Measurements from ENCODE around the gene KCTD8.

KCTD8 gene

DNA sequence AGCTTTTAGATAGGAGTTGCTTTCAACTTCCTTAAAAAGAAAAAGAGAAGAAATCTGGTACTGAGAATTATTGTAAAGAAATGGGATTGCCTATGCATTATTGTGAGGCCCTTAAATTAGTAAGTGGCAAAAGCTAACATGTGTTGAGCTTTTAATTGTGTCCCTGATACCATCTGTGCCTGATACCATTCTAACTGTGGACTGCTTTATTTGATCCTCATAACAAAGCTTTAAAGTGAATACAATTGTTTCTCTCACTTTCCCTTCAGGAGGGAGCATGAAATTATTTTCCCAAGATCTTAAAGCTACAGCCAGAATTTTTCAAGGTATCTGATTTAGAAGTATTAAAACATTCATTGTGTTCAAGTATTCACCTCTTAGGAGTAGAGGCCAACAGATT, 9.9 kb downstream of the KCTD8 start:
- H3K4me1 ChIP-seq (ENCODE audit: control insufficient read depth in 5 of 5, insufficient read depth in 5 of 5, low read length in 5 of 5), result peaks cover 0 to 3% (median 0%) of the 10 kb centered on the region in 5 donors
- no peaks in the 10 kb centered on the region for H3K36me3 ChIP-seq (ENCODE audit: control insufficient read depth in 5 of 5, insufficient read depth in 5 of 5, low read length in 5 of 5)
- H3K9me3 ChIP-seq (ENCODE audit: control insufficient read depth in 5 of 5, low read length in 5 of 5), result no peaks in the 10 kb centered on the region
- H3K27ac ChIP-seq (ENCODE audit: low read depth, low read length), result no peak overlapping the region
- H3K9ac ChIP-seq (ENCODE audit: low read length in 5 of 5), result no peak overlapping the region
- peaks cover 0 to 2% (median 0%) of the 10 kb centered on the region in 5 donors for H3K27me3 ChIP-seq (ENCODE audit: control insufficient read depth in 5 of 5, insufficient read depth in 4 of 5, low read length in 5 of 5)
- H3K4me3 ChIP-seq (ENCODE audit: low read depth in 1 of 5, low read length in 5 of 5), result no peak overlapping the region

DNA sequence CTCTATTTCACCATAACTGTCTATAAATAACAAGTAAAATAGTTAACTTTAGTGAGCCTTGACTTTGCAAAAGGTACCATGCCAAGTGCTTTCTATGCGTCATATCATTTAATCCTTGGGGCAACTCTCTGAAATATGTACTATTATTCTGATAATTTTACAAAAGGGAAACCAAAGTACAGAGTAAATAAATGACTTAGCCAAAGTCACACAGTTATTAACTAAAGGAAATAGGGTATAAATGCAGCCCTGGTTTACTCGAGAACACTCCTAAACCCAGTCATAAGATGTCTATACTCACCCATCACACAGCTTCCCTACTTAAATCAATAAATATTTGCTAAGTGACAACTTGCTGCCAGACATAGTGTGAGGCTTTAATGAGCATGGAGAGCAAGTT, 14.4 kb downstream of the KCTD8 start:
- H3K36me3 ChIP-seq (ENCODE audit: control insufficient read depth in 5 of 5, insufficient read depth in 5 of 5, low read length in 5 of 5), result no peaks in the 10 kb centered on the region
- H3K27me3 ChIP-seq (ENCODE audit: control insufficient read depth in 5 of 5, insufficient read depth in 4 of 5, low read length in 5 of 5), result no peaks in the 10 kb centered on the region
- H3K4me1 ChIP-seq (ENCODE audit: control insufficient read depth in 5 of 5, insufficient read depth in 5 of 5, low read length in 5 of 5), result peaks cover 0 to 3% (median 0%) of the 10 kb centered on the region in 5 donors
- no peak overlapping the region for H3K4me3 ChIP-seq (ENCODE audit: low read depth in 1 of 5, low read length in 5 of 5)
- no peaks in the 10 kb centered on the region for H3K9me3 ChIP-seq (ENCODE audit: control insufficient read depth in 5 of 5, low read length in 5 of 5)
- H3K9ac ChIP-seq (ENCODE audit: low read length in 5 of 5), result no peak overlapping the region
- no peak overlapping the region for H3K27ac ChIP-seq (ENCODE audit: low read depth, low read length)

DNA sequence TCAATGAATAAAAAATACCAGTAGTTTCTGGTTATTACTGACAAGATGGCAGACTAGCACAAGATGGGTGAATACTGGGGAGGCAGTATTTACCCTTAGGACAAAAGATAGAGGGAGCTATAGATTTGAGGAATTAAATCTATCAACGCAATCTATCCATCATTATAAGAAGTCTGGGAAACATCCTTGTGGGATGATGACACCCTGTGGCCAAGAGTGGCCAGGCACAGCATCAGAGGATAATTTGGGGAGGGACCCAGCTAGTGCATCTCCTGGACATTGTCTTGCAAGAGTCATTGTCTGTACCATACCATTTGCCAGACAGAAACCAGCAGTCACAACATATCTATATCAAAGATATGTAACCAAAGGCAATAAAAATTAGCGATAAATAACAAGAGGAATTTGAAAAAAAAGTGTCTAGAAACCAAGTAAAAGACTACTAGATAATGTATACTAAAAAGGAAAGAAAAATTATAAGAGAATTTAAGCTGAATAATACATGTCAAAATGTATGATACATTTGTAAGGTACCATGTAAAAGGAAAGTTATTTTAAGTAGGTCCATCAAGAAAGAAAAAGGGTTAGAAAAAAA, 22.9 kb downstream of the KCTD8 start:
- Histone ChIP-seq H3K27me3 (ENCODE audit: control insufficient read depth in 5 of 5, insufficient read depth in 4 of 5, low read length in 5 of 5) (no peaks in the 10 kb centered on the region), H3K27ac (ENCODE audit: low read depth, low read length) (no peak overlapping the region), H3K9me3 (ENCODE audit: control insufficient read depth in 5 of 5, low read length in 5 of 5) (no peaks in the 10 kb centered on the region), H3K9ac (ENCODE audit: low read length in 5 of 5) (no peak overlapping the region), H3K4me3 (ENCODE audit: low read depth in 1 of 5, low read length in 5 of 5) (no peak overlapping the region), H3K36me3 (ENCODE audit: control insufficient read depth in 5 of 5, insufficient read depth in 5 of 5, low read length in 5 of 5) (no peaks in the 10 kb centered on the region), H3K4me1 (ENCODE audit: control insufficient read depth in 5 of 5, insufficient read depth in 5 of 5, low read length in 5 of 5) (no peaks in the 10 kb centered on the region)

DNA sequence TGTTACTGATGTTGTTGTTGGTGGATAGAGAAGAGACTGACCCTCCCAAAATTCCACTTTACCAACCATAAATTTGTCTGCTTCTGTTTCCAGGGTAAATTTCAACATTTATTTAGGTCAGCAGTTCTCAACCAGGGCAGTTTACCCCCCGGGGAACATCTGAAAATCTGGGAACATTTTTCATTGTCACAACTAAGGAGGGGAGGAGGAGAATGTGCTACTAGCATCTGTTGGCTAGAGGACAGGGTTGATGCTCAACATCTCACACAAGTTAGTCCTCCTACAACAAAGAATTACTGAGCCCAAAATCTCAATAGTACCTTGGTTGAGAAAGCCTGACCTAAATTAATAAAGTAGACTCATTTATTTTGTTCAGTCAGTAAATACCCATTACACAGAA, 25.7 kb downstream of the KCTD8 start:
- H3K4me1 ChIP-seq (ENCODE audit: control insufficient read depth in 5 of 5, insufficient read depth in 5 of 5, low read length in 5 of 5), result no peaks in the 10 kb centered on the region
- no peak overlapping the region for H3K9ac ChIP-seq (ENCODE audit: low read length in 5 of 5)
- no peaks in the 10 kb centered on the region for H3K27me3 ChIP-seq (ENCODE audit: control insufficient read depth in 5 of 5, insufficient read depth in 4 of 5, low read length in 5 of 5)
- H3K4me3 ChIP-seq (ENCODE audit: low read depth in 1 of 5, low read length in 5 of 5), result no peak overlapping the region
- no peak overlapping the region for H3K27ac ChIP-seq (ENCODE audit: low read depth, low read length)
- H3K36me3 ChIP-seq (ENCODE audit: control insufficient read depth in 5 of 5, insufficient read depth in 5 of 5, low read length in 5 of 5), result no peaks in the 10 kb centered on the region
- no peaks in the 10 kb centered on the region for H3K9me3 ChIP-seq (ENCODE audit: control insufficient read depth in 5 of 5, low read length in 5 of 5)

DNA sequence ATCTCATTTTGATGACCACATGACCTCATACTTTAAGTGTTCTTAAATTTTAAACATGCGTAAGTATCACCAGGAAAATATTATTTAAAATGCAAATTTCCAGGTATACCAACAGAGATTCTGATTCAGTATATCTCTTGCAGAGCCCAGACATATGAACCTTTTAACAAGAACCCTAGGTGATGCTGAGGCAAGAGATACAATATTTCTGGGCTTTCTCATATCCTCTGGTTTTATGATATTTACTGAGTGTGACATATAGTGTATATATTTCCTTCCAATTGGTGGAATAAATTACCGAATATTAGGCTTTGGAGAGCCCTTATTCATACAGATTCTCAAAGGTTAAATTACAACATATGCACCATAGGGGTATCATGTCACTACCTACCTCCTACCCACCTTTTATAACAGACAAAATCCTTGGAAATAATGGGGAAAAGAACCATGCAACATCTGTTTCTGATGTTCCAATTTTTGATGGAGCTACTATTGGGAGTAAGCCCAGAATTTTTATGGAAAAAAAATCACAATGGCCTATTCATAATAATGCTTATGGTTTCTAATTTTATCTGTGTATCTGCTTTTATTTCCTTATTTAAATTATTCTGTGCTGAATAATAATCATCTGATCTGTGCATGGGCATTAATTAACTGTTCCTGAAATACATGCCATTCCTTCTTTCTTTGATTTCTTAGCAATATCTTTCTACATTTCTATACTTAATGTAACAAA, 27.1 kb downstream of the KCTD8 start:
- no peaks in the 10 kb centered on the region for H3K27me3 ChIP-seq (ENCODE audit: control insufficient read depth in 5 of 5, insufficient read depth in 4 of 5, low read length in 5 of 5)
- H3K4me3 ChIP-seq (ENCODE audit: low read depth in 1 of 5, low read length in 5 of 5), result no peak overlapping the region
- no peaks in the 10 kb centered on the region for H3K9me3 ChIP-seq (ENCODE audit: control insufficient read depth in 5 of 5, low read length in 5 of 5)
- H3K9ac ChIP-seq (ENCODE audit: low read length in 5 of 5), result no peak overlapping the region
- H3K4me1 ChIP-seq (ENCODE audit: control insufficient read depth in 5 of 5, insufficient read depth in 5 of 5, low read length in 5 of 5), result no peaks in the 10 kb centered on the region
- H3K27ac ChIP-seq (ENCODE audit: low read depth, low read length), result no peak overlapping the region
- no peaks in the 10 kb centered on the region for H3K36me3 ChIP-seq (ENCODE audit: control insufficient read depth in 5 of 5, insufficient read depth in 5 of 5, low read length in 5 of 5)

DNA sequence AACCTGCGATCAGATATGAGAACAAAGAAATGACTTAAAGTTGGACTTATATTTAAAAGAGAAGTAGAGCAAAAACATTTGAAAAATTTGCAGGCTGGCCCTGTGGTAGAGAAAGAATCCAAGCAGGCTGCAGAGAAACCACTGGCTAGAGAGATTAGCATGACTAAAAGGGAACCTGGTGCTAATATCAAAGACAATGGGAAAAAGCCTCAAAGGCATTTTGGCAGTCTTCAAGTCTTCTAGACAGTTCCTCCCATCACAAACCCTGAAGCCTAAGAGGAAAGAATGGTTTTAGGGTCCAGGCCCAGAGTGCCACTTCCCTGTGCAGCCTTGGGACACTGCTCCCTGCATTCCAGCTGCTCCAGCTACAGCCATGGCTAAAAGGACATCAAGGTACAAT, 33.4 kb downstream of the KCTD8 start:
- H3K4me1 ChIP-seq (ENCODE audit: control insufficient read depth in 5 of 5, insufficient read depth in 5 of 5, low read length in 5 of 5), result no peaks in the 10 kb centered on the region
- H3K9ac ChIP-seq (ENCODE audit: low read length in 5 of 5), result no peak overlapping the region
- no peaks in the 10 kb centered on the region for H3K36me3 ChIP-seq (ENCODE audit: control insufficient read depth in 5 of 5, insufficient read depth in 5 of 5, low read length in 5 of 5)
- no peaks in the 10 kb centered on the region for H3K9me3 ChIP-seq (ENCODE audit: control insufficient read depth in 5 of 5, low read length in 5 of 5)
- no peaks in the 10 kb centered on the region for H3K27me3 ChIP-seq (ENCODE audit: control insufficient read depth in 5 of 5, insufficient read depth in 4 of 5, low read length in 5 of 5)
- H3K4me3 ChIP-seq (ENCODE audit: low read depth in 1 of 5, low read length in 5 of 5), result no peak overlapping the region
- H3K27ac ChIP-seq (ENCODE audit: low read depth, low read length), result no peak overlapping the region

DNA sequence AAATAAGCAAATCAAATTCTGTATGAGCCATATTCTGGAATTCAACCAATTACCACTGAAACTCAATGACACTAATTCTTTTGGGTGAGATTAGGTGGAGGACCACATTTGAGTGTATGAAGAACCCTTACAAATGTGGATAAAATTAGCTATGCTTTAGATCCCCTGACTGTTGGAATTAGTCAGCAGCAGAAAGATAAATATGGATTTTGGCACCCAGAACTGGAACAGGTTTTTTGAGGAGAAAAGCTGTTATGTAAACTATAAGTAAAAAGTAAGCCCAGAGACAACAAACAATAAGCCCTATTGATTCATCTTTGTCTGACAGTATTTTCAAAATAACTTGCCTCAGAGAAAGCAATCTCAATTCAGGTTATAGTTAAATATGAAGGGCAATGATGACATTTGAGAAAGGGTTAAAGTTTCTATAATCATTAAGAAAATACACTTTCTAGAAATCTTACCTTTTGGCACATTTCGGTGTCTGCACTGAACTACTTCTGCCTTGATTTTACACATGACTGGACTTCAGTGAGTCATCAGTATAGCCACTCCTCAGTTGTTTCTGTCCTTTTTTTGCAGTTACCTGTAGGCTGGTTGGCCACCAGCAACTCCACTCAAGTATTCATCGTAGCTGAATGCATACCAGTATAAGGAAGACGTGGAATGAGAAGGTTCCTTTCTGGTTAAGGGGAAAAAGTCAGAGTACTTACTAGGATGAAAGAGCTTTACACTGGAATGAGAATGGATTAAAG, 80.0 kb downstream of the KCTD8 start:
- no peak overlapping the region for H3K9ac ChIP-seq (ENCODE audit: low read length in 5 of 5)
- H3K4me3 ChIP-seq (ENCODE audit: low read depth in 1 of 5, low read length in 5 of 5), result no peak overlapping the region
- no peaks in the 10 kb centered on the region for H3K36me3 ChIP-seq (ENCODE audit: control insufficient read depth in 5 of 5, insufficient read depth in 5 of 5, low read length in 5 of 5)
- no peaks in the 10 kb centered on the region for H3K4me1 ChIP-seq (ENCODE audit: control insufficient read depth in 5 of 5, insufficient read depth in 5 of 5, low read length in 5 of 5)
- H3K27ac ChIP-seq (ENCODE audit: low read depth, low read length), result no peak overlapping the region
- no peaks in the 10 kb centered on the region for H3K27me3 ChIP-seq (ENCODE audit: control insufficient read depth in 5 of 5, insufficient read depth in 4 of 5, low read length in 5 of 5)
- H3K9me3 ChIP-seq (ENCODE audit: control insufficient read depth in 5 of 5, low read length in 5 of 5), result peaks cover 0 to 3% (median 0%) of the 10 kb centered on the region in 5 donors

DNA sequence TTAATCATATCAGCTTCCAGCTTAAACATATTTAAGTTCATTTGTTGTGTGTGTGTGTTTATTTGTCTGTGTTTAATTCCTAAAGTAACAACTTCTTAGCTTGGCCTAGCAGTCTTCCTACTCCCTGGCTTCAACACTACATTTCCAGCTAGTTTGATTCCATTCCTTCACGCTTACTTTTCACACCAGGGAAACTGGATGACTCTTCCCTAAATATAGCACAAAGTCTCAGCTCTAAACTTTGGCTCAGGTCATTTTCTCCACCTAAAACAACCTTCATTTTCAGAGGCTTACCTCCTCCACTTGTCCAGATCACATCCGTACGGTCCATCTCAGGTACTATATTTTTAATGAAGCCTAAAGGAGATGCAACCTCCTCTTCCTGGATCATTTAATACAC, 94.4 kb downstream of the KCTD8 start:
- Histone ChIP-seq H3K27ac (ENCODE audit: low read depth, low read length) (no peak overlapping the region), H3K4me1 (ENCODE audit: control insufficient read depth in 5 of 5, insufficient read depth in 5 of 5, low read length in 5 of 5) (no peaks in the 10 kb centered on the region), H3K9me3 (ENCODE audit: control insufficient read depth in 5 of 5, low read length in 5 of 5) (no peaks in the 10 kb centered on the region), H3K36me3 (ENCODE audit: control insufficient read depth in 5 of 5, insufficient read depth in 5 of 5, low read length in 5 of 5) (no peaks in the 10 kb centered on the region), H3K27me3 (ENCODE audit: control insufficient read depth in 5 of 5, insufficient read depth in 4 of 5, low read length in 5 of 5) (no peaks in the 10 kb centered on the region), H3K4me3 (ENCODE audit: low read depth in 1 of 5, low read length in 5 of 5) (no peak overlapping the region), H3K9ac (ENCODE audit: low read length in 5 of 5) (no peak overlapping the region)

DNA sequence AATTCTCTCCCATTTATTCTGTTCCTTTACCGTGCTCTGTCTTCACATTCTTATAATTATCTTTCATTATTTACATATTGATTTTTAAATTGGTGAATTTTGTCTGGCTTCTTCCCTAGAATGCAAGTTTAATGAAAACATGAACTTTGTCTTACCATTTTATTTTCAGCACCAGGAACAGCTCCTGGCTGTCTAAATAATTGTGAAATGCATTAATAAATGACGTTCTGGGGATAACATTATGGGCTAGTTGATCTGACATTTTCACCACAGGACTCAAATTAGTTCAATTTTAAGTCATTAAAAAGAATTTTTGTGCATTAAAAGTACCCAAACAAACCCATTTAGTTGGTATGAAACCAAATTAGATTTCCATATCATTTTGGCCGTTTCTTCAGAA, 97.5 kb downstream of the KCTD8 start:
- Histone ChIP-seq H3K27me3 (ENCODE audit: control insufficient read depth in 5 of 5, insufficient read depth in 4 of 5, low read length in 5 of 5) (no peaks in the 10 kb centered on the region), H3K4me1 (ENCODE audit: control insufficient read depth in 5 of 5, insufficient read depth in 5 of 5, low read length in 5 of 5) (no peaks in the 10 kb centered on the region), H3K36me3 (ENCODE audit: control insufficient read depth in 5 of 5, insufficient read depth in 5 of 5, low read length in 5 of 5) (no peaks in the 10 kb centered on the region), H3K9me3 (ENCODE audit: control insufficient read depth in 5 of 5, low read length in 5 of 5) (no peaks in the 10 kb centered on the region), H3K27ac (ENCODE audit: low read depth, low read length) (no peak overlapping the region), H3K9ac (ENCODE audit: low read length in 5 of 5) (no peak overlapping the region), H3K4me3 (ENCODE audit: low read depth in 1 of 5, low read length in 5 of 5) (no peak overlapping the region)

DNA sequence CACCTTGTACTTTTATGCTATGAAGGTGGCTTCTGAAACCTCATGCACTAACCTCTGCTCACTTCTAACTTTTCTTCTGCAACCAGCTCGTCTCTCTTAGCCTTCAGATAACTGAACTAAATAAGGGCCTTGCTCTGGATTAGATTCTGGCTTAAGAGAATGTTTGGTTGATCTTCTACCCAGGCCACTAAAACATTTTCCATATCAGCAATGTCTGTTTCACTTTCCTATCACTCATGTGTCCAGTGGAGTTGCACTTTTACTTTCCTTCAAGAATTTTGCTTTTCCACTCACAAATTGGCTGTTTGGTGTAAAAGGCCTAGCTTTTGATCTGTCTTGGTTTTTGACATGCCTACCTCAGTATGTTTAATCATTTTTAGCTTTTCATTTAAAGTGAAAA, 105.8 kb downstream of the KCTD8 start:
- H3K4me1 ChIP-seq (ENCODE audit: control insufficient read depth in 5 of 5, insufficient read depth in 5 of 5, low read length in 5 of 5), result no peaks in the 10 kb centered on the region

More for the DNA sequence above, 105.8 kb downstream of the KCTD8 start:
- H3K27me3 ChIP-seq (ENCODE audit: control insufficient read depth in 5 of 5, insufficient read depth in 4 of 5, low read length in 5 of 5), result no peaks in the 10 kb centered on the region
- no peaks in the 10 kb centered on the region for H3K36me3 ChIP-seq (ENCODE audit: control insufficient read depth in 5 of 5, insufficient read depth in 5 of 5, low read length in 5 of 5)
- no peak overlapping the region for H3K27ac ChIP-seq (ENCODE audit: low read depth, low read length)
- H3K4me3 ChIP-seq (ENCODE audit: low read depth in 1 of 5, low read length in 5 of 5), result no peak overlapping the region
- no peaks in the 10 kb centered on the region for H3K9me3 ChIP-seq (ENCODE audit: control insufficient read depth in 5 of 5, low read length in 5 of 5)
- H3K9ac ChIP-seq (ENCODE audit: low read length in 5 of 5), result no peak overlapping the region
